ENCODE results near the gene NSRP1.

DNA sequence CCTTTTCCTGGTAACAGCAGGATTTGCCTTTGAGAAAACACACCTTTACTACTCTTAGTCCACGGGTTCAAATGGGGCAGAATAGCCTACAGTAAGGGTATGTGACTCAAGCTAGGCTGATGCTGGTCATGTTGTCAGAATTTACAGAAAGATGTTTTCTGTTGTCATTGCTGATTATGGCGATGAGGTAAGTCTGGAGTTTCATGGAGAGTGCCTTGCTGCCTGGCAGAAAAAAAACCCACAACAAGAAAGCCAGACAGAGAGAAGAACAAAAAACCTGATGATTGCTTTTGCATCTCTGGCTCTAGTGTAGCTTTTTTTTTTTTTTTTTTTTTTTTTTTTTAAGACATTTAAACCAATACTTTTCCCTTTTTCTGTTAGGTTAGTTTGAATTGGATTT, 71.0 kb downstream of the NSRP1 start:
- no peak for TF ChIP-seq POLR2A (IDR thresholded peaks at IDR 0.05; ENCODE audit: low read depth, low read length)
- TF ChIP-seq, protein P1, sequence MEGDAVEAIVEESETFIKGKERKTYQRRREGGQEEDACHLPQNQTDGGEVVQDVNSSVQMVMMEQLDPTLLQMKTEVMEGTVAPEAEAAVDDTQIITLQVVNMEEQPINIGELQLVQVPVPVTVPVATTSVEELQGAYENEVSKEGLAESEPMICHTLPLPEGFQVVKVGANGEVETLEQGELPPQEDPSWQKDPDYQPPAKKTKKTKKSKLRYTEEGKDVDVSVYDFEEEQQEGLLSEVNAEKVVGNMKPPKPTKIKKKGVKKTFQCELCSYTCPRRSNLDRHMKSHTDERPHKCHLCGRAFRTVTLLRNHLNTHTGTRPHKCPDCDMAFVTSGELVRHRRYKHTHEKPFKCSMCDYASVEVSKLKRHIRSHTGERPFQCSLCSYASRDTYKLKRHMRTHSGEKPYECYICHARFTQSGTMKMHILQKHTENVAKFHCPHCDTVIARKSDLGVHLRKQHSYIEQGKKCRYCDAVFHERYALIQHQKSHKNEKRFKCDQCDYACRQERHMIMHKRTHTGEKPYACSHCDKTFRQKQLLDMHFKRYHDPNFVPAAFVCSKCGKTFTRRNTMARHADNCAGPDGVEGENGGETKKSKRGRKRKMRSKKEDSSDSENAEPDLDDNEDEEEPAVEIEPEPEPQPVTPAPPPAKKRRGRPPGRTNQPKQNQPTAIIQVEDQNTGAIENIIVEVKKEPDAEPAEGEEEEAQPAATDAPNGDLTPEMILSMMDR (conservative IDR thresholded peaks at IDR 0.05; ENCODE audit: low read depth, low read length): no peak

Measured in IMR-90 (cell line).